ENCODE measurements around the gene SNUPN. TPM values are rescaled to one million over a fixed set of nuclear protein-coding genes. Genes with fewer than 3 reads are reported as not detected.
A peak's percentile ranks its signal among the peaks of the same experiment; 100 is the strongest.

SNUPN gene
- total and polyA plus RNA-seq, 2 of the 4 experiments (the other 2 are of a cell fraction): 23.8 to 24.1 TPM

DNA sequence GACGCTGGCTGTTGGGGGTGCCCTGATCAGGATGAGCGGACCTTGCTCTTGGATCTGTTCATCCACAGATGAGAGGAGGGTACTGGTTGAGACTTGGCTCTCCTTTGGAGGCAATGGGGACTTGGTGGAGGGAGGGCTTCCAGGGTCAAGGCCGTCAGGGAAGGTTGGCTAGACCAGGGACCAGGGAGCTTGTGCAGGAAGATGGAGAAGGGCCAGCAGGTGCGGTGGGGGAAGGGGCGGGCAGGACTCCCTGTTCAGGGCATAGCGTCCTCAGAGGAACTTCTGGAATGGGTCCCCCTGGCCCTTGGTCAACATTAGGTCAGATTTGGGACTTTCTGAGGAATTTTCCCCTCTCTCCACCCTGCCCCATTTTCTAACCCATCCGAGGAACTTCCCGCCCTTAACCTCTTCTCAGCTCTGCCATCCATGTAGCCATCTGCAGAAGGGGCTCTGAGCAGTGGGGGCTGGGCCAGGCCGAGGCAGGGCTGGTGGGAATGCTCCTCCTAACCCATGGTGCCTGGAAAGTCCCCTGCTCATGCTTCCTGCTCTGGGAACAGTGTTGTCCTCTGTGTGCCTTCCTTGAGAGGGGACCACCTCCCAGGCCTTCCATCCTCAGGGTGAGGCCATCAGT lies 33.7 kb upstream of the SNUPN start:
- no peak for TF ChIP-seq CHD1 (IDR thresholded peaks at IDR 0.05; ENCODE audit: low read depth, low read length)
- no peak for TF ChIP-seq SMC3 (IDR thresholded peaks at IDR 0.05; ENCODE audit: low read depth, low read length)
- TF ChIP-seq, protein P1, sequence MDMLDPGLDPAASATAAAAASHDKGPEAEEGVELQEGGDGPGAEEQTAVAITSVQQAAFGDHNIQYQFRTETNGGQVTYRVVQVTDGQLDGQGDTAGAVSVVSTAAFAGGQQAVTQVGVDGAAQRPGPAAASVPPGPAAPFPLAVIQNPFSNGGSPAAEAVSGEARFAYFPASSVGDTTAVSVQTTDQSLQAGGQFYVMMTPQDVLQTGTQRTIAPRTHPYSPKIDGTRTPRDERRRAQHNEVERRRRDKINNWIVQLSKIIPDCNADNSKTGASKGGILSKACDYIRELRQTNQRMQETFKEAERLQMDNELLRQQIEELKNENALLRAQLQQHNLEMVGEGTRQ (IDR thresholded peaks at IDR 0.05; ENCODE audit: low read depth, low read length): no peak
- TF ChIP-seq RAD21 (IDR thresholded peaks at IDR 0.05; ENCODE audit: low read length): no peak
- TF ChIP-seq, protein P2, sequence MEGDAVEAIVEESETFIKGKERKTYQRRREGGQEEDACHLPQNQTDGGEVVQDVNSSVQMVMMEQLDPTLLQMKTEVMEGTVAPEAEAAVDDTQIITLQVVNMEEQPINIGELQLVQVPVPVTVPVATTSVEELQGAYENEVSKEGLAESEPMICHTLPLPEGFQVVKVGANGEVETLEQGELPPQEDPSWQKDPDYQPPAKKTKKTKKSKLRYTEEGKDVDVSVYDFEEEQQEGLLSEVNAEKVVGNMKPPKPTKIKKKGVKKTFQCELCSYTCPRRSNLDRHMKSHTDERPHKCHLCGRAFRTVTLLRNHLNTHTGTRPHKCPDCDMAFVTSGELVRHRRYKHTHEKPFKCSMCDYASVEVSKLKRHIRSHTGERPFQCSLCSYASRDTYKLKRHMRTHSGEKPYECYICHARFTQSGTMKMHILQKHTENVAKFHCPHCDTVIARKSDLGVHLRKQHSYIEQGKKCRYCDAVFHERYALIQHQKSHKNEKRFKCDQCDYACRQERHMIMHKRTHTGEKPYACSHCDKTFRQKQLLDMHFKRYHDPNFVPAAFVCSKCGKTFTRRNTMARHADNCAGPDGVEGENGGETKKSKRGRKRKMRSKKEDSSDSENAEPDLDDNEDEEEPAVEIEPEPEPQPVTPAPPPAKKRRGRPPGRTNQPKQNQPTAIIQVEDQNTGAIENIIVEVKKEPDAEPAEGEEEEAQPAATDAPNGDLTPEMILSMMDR (conservative IDR thresholded peaks at IDR 0.05; ENCODE audit: low read depth, low read length): no peak
- TF ChIP-seq NFE2L2 (IDR thresholded peaks at IDR 0.05; ENCODE audit: low read depth, low read length): no peak
- TF ChIP-seq, protein P3, sequence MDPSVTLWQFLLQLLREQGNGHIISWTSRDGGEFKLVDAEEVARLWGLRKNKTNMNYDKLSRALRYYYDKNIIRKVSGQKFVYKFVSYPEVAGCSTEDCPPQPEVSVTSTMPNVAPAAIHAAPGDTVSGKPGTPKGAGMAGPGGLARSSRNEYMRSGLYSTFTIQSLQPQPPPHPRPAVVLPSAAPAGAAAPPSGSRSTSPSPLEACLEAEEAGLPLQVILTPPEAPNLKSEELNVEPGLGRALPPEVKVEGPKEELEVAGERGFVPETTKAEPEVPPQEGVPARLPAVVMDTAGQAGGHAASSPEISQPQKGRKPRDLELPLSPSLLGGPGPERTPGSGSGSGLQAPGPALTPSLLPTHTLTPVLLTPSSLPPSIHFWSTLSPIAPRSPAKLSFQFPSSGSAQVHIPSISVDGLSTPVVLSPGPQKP (IDR thresholded peaks at IDR 0.05; ENCODE audit: borderline replicate concordance, low read depth, low read length): no peak
- no peak for TF ChIP-seq FOS (IDR thresholded peaks at IDR 0.05; ENCODE audit: low read depth, low read length)
- TF ChIP-seq BHLHE40 (IDR thresholded peaks at IDR 0.05; ENCODE audit: low read depth, low read length): no peak
- TF ChIP-seq MXI1 (IDR thresholded peaks at IDR 0.05; ENCODE audit: borderline replicate concordance, low read depth, low read length): no peak
- no peak for TF ChIP-seq RCOR1 (IDR thresholded peaks at IDR 0.05; ENCODE audit: insufficient replicate concordance, low read length)
- TF ChIP-seq RFX5 (IDR thresholded peaks at IDR 0.05; ENCODE audit: low read depth, low read length): no peak
- TF ChIP-seq MAFK (IDR thresholded peaks at IDR 0.05; ENCODE audit: low read depth, low read length): no peak
- TF ChIP-seq MAZ (IDR thresholded peaks at IDR 0.05; ENCODE audit: borderline replicate concordance, low read depth, low read length): no peak
- no peak for TF ChIP-seq CEBPB (IDR thresholded peaks at IDR 0.05; ENCODE audit: low read depth, low read length)
- TF ChIP-seq POLR2A (IDR thresholded peaks at IDR 0.05; ENCODE audit: low read depth, low read length): no peak
- POLR2A ChIA-PET (ENCODE audit: unreplicated experiment): no interaction called here
- Histone ChIP-seq H2BK120ac (ENCODE audit: low read depth, low read length) (no peak overlapping the region), H3K79me1 (ENCODE audit: low read depth in 1 of 2, low read length in 2 of 2) (peaks cover 17 to 92% of the 10 kb centered on the region in 2 experiments), H2AFZ (replicated peaks; ENCODE audit: low read length, poor library complexity) (no peak overlapping the region), H2BK5ac (ENCODE audit: low read depth, low read length, poor library complexity, severe bottlenecking) (peak overlapping the region; percentile 12), H3K9me1 (ENCODE audit: insufficient read depth, low read length) (peaks cover 38% of the 10 kb centered on the region), H3K9ac (ENCODE audit: low read depth, low read length) (no peak overlapping the region), H3K56ac (ENCODE audit: extremely low read depth, insufficient read depth, low read length) (no peak overlapping the region), H3K36me3 (ENCODE audit: control insufficient read depth, insufficient read depth, low read length) (peaks cover 51% of the 10 kb centered on the region), H3K4ac (ENCODE audit: low read depth, low read length) (0 out of 2 replicates have a peak overlapping the region, but pooled peaks have one; percentile 18), H4K5ac (ENCODE audit: low read depth, low read length) (no peak overlapping the region), H3K18ac (ENCODE audit: low read depth, low read length) (no peak overlapping the region), H2AK5ac (ENCODE audit: low read depth, low read length) (peak overlapping the region; percentile 68), H3K4me3 (ENCODE audit: insufficient read depth, low read depth, low read length) (no peak overlapping the region), H2BK15ac (ENCODE audit: low read depth, low read length) (no peak overlapping the region), H3K9me3 (ENCODE audit: control insufficient read depth, insufficient read depth, low read length) (no peaks in the 10 kb centered on the region), H4K20me1 (ENCODE audit: insufficient read depth, low read length) (peaks cover 50% of the 10 kb centered on the region), H3K4me2 (ENCODE audit: low read depth, low read length) (no peak overlapping the region), H4K91ac (ENCODE audit: insufficient read depth, low read depth, low read length) (no peak overlapping the region), H3K23ac (ENCODE audit: low read depth, low read length) (no peak overlapping the region), H2AK9ac (replicated peaks; ENCODE audit: low read depth, low read length, poor library complexity) (peak overlapping the region; percentile 70), H3K4me1 (ENCODE audit: control insufficient read depth, insufficient read depth, low read length) (peaks cover 24% of the 10 kb centered on the region), H3K27ac (ENCODE audit: insufficient read depth, low read length) (no peak overlapping the region), H2BK20ac (ENCODE audit: low read depth, low read length) (no peak overlapping the region), H3K27me3 (ENCODE audit: control insufficient read depth, insufficient read depth, low read length) (no peaks in the 10 kb centered on the region), H3K14ac (replicated peaks; ENCODE audit: low read depth, low read length) (no peak overlapping the region), H4K8ac (ENCODE audit: low read depth in 2 of 2, low read length in 2 of 2) (no peak overlapping the region)
- no TSS peak for BruUV-seq (replicated peaks)
- no peak for DNase-seq
- in situ Hi-C loops (cut with MboI; ENCODE audit: low sequenced_read_pairs) (no loop called here), intact Hi-C loops (cut with micrococcal nuclease) (no loop called here), dilution Hi-C loops (cut with HindIII; ENCODE audit: low sequenced_read_pairs, unreplicated experiment) (no loop called here)
- CTCF ChIA-PET: no interaction called here
- 90% methylated on average over 3 of the region's 9 CpGs; no CpG with 5 or more reads in 1 of the 2 experiments for WGBS, 2 experiments (ENCODE audit: extremely low coverage in 2 of 2, insufficient read length in 1 of 2)
- ATAC-seq (ENCODE audit: low read depth): no peak
